ENCODE results near the gene LTB4R. TPM values are rescaled to one million over a fixed set of nuclear protein-coding genes. Genes with fewer than 3 reads are reported as not detected.

Gene LTB4R
- total and polyA plus RNA-seq, 8 donors = 5.3 to 26.1 (median 6.5) TPM

- Histone ChIP-seq H3K4me3 (no peak overlapping the region), H3K27me3 (peaks cover 0 to 3% of the 10 kb centered on the region in 2 donors), H3K27ac (peak overlapping the region in 1 of 2 donors; percentile 85), H3K9me3 (no peaks in the 10 kb centered on the region), H3K36me3 (peaks cover 0 to 31% of the 10 kb centered on the region in 2 donors), H3K4me1 (peaks cover 3 to 40% of the 10 kb centered on the region in 2 donors)
- intact Hi-C loops (cut with DNase I) = no loop called here
- no peak for DNase-seq
- no peak for ATAC-seq
- TF ChIP-seq, protein P1, sequence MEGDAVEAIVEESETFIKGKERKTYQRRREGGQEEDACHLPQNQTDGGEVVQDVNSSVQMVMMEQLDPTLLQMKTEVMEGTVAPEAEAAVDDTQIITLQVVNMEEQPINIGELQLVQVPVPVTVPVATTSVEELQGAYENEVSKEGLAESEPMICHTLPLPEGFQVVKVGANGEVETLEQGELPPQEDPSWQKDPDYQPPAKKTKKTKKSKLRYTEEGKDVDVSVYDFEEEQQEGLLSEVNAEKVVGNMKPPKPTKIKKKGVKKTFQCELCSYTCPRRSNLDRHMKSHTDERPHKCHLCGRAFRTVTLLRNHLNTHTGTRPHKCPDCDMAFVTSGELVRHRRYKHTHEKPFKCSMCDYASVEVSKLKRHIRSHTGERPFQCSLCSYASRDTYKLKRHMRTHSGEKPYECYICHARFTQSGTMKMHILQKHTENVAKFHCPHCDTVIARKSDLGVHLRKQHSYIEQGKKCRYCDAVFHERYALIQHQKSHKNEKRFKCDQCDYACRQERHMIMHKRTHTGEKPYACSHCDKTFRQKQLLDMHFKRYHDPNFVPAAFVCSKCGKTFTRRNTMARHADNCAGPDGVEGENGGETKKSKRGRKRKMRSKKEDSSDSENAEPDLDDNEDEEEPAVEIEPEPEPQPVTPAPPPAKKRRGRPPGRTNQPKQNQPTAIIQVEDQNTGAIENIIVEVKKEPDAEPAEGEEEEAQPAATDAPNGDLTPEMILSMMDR (IDR thresholded peaks at IDR 0.05) = no peak
Observed at GRCh38 chr14:24340606-24341005, 29.3 kb downstream of the LTB4R start.

- H3K4me3 ChIP-seq = no peak overlapping the region
- no peaks in the 10 kb centered on the region for H3K9me3 ChIP-seq
- ATAC-seq (no peak), DNase-seq (no peak)
- peaks cover 3 to 20% of the 10 kb centered on the region in 2 donors for H3K4me1 ChIP-seq
- intact Hi-C loops (cut with DNase I) = no loop called here
- H3K27ac ChIP-seq = no peak overlapping the region
- H3K36me3 ChIP-seq = peaks cover 0 to 9% of the 10 kb centered on the region in 2 donors
- TF ChIP-seq, protein P1 (IDR thresholded peaks at IDR 0.05) = no peak
- no peaks in the 10 kb centered on the region for H3K27me3 ChIP-seq
Observed at GRCh38 chr14:24342889-24343288, 31.6 kb downstream of the LTB4R start.

DNA sequence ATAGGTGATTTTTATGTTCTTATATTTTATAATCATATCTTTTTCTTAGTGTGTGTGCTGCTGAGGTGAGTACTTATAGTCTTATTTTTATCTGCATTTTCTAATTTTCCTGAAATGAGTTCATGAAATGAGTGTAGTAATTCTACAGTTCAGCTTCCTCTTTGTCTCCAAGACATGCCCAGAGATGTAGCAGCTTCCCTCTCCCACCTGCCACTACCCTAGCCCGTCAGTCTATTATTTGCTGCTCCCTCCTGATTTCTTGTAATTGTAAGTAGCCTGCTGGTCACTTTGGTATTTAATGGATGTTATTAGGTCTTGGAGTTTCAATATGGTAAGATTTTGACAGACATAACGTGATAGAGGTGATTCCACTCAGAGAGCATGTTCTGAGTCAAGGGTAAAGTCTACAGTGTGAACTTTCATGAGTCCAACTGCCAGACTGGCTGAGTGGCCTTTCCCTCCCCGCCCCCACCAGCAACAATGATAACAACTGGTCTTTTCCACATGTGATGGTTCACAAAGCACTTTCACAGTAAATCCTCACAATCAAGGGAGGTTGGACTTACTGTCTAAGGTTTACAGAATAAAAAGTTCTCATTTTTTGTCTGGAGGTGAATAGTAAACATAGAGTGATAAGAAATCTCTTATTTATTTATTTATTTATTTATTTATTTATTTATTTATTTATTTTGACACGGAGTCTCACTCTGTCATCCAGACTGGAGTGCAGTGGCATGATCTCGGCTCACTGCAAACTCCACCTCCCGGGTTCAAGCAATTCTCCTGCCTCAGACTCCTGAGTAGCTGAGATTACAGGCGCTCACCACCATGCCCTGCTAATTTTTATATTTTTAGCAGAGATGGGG lies 32.7 kb downstream of the LTB4R start:
- TF ChIP-seq, protein P1 (IDR thresholded peaks at IDR 0.05) = no peak
- intact Hi-C loops (cut with DNase I) = no loop called here
- Histone ChIP-seq H3K36me3 (no peaks in the 10 kb centered on the region), H3K4me3 (no peak overlapping the region), H3K9me3 (no peaks in the 10 kb centered on the region), H3K27me3 (no peaks in the 10 kb centered on the region), H3K4me1 (peaks cover under 1 to 8% of the 10 kb centered on the region in 2 donors), H3K27ac (no peak overlapping the region)
- ATAC-seq (no peak), DNase-seq (no peak)

- Histone ChIP-seq H3K27me3 (no peaks in the 10 kb centered on the region), H3K4me1 (peaks cover 0 to 6% of the 10 kb centered on the region in 2 donors), H3K4me3 (no peak overlapping the region), H3K9me3 (no peaks in the 10 kb centered on the region), H3K27ac (no peak overlapping the region), H3K36me3 (no peaks in the 10 kb centered on the region)
- DNase-seq (no peak), ATAC-seq (no peak)
- intact Hi-C loops (cut with DNase I) = no loop called here
- TF ChIP-seq, protein P1 (IDR thresholded peaks at IDR 0.05) = no peak
Observed at GRCh38 chr14:24347134-24347533, 35.8 kb downstream of the LTB4R start.

DNA sequence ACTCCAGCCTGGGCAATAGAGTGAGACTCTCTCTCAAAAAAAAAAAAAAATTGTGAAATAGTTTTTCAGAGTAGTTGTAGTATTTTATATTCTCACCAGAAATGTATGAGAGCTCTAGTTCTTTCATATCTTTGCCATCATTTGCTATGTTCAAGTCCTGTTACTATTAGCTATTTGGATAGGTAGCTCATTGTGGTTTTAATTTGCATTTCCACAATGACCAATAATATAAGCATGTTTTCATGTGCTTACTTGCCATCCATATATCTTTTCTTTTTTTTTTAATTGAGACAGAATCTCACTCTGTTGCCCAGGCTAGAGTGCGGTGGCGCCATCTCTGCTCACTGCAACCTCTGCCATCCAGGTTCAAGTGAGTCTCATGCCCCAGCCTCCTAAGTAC lies 36.9 kb downstream of the LTB4R start:
- H3K27ac ChIP-seq = no peak overlapping the region
- no peaks in the 10 kb centered on the region for H3K9me3 ChIP-seq
- intact Hi-C loops (cut with DNase I) = no loop called here
- DNase-seq = no peak
- no peak overlapping the region for H3K4me3 ChIP-seq
- H3K27me3 ChIP-seq = no peaks in the 10 kb centered on the region
- ATAC-seq = no peak
- peaks cover 0 to 8% of the 10 kb centered on the region in 2 donors for H3K4me1 ChIP-seq
- TF ChIP-seq, protein P1 (IDR thresholded peaks at IDR 0.05) = no peak
- H3K36me3 ChIP-seq = no peaks in the 10 kb centered on the region

Data from left lung (tissue), 10 donors.